NCI-H2081 (cell line): Measurements from ENCODE around the gene KCNQ2.

Experiments used
- DNase-seq, 2 experiments: peaks; one replicate each; lab custom pipeline; 2025; lab: John Stamatoyannopoulos, UW

The KCNQ2 gene

GRCh38 chr20:63434599-63435378 lies 37.7 kb downstream of the KCNQ2 start:
- peak; percentile 45 to 67 for DNase-seq

- DNase-seq, result no peak
These were observed 38.5 kb downstream of the KCNQ2 start for GRCh38 chr20:63433756-63434531.

DNA sequence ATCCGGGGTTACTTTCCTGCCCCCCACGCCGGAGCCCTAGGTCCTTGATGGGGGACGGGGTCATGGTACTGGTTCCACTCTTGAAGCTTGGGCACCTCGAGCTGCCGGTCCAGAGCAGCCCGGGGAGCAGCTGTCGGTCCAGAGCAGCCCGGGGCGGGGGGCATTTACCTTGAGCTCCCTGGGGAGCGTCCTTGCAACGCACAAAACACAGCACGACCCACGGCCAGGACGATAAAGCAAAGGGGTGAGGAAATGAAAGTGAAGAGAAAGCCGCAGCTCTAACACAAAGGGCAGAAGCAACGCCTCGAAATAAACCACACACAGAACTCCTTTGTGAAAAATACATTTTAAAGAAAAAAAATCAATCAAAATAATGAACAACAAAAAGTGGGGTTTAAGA lies 39.1 kb downstream of the KCNQ2 start:
- DNase-seq, result no peak

DNA sequence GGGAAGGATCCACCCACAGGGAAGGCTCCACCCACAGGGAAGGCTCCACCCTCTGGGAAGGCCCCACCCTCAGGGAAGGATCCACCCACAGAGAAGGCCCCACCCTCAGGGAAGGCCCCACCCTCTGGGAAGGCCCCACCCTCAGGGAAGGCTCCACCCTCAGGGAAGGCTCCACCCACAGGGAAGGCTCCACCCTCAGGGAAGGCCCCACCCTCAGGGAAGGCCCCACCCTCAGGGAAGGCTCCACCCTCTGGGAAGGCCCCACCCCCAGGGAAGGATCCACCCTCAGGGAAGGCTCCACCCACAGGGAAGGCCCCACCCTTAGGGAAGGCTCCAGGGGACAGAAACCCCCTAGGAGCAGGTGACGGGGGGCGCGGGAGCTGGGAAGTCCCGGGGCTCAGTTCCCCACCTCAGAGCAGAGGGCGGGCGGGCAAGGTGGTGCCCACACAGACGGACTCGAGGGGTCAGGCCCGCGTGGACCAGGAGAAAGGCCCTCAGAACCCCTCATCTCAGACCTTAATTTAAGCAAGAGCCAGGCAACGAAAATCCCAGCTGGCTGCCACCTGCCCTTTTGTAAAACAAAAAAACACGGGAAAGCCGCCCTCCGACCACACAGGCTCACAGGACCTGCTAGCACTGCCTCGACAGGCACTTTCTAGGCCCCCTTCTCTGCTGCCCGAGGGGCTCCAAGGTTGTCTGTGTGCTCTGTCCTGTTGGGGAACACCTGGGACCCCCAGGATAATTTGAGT lies 39.7 kb downstream of the KCNQ2 start:
- DNase-seq, result no peak

DNA sequence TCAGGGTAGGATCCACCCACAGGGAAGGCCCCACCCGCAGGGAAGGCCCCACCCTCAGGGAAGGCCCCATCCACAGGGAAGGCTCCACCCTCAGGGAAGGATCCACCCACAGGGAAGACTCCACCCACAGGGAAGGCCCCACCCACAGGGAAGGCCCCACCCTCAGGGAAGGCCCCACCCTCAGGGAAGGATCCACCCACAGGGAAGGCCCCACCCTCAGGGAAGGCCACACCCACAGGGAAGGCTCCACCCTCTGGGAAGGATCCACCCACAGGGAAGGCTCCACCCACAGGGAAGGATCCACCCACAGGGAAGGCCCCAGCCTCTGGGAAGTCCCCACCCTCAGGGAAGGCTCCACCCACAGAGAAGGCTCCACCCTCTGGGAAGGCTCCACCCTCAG lies 40.5 kb downstream of the KCNQ2 start:
- no peak for DNase-seq

GRCh38 chr20:63430891-63431290 lies 41.6 kb downstream of the KCNQ2 start:
- DNase-seq, result no peak

DNA sequence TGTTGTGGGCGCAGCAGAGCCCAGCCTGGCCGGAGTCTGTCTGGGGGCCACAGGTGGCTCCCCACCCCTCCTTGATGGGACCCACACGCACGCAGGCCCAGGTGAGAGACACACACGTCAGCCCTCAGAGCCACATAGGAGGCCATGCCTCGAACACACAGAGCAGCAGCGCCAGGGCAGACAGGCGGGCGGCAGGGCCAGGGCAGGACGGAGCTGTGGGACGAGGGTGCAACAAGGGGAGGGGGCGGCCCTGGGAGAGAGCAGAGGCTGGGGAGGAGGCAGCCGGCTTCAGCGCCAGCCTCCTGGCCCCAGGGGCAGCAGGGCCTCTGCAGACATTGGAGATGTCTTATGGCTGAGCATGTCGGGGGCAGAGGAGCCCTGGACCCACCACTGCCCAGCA lies 42.5 kb downstream of the KCNQ2 start:
- no peak for DNase-seq

DNA sequence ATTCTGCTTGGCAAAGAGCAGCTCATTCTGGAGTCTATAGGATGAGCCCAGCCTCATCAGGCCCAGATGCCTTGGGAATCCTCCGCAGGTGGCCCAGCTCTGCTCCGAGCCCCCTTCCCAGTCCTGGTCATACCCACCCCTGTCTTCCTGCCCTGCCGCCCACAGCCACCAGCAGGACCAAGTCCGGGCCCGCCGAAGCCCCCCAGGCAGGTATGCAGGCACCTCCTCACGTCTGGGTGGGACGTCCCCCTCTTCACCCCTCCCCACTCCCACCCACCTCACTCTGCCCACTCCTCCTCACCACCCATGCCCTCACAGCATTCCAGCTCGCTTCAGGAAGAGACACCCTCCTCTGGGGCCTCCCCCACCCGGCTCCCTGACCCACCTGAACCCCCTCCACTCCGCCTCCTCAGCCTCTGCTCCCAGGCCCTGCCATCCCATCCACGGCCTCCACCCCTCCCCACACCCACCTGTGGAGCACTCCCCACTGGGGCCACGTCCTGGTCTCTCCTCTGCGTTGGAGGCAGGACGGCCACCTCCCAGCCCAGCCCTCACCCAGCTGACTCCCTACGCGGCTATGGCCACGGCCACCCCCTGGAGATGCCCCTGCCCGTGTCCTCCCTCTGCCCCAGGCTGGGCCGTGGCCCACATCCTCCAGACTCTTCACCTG lies 43.4 kb downstream of the KCNQ2 start:
- DNase-seq, result no peak

DNA sequence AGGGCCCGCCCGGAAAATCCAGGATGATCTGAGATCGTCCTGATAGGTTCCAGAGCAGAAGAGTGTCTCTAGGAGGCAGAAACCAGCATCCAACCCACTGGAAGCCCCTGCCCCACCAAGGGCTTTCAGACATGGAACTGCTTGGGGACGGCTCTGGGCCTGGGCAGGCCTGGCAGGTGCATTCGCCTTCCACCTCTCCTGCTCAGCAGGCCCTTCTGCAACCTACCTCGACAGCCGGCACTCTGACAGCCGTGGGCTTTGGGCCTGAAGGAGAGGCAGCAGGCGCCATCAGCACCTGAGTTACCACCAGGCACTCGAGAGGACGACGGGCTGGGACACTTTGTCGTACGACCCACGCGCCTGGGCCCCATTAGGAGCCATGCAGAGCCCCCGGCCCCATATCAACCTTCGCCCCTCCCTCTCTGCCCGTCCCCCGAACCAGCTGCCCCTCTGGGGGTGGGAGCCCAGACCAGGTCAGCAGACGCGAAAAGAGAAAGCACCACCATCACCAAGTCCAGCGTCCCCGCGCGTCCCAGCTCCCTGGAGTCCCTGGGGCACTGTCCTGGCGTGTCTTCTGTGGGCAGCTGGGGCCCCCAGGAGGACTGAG lies 44.6 kb downstream of the KCNQ2 start:
- DNase-seq, result no peak

- no peak for DNase-seq
These were observed 45.2 kb downstream of the KCNQ2 start for GRCh38 chr20:63427206-63427605.

DNA sequence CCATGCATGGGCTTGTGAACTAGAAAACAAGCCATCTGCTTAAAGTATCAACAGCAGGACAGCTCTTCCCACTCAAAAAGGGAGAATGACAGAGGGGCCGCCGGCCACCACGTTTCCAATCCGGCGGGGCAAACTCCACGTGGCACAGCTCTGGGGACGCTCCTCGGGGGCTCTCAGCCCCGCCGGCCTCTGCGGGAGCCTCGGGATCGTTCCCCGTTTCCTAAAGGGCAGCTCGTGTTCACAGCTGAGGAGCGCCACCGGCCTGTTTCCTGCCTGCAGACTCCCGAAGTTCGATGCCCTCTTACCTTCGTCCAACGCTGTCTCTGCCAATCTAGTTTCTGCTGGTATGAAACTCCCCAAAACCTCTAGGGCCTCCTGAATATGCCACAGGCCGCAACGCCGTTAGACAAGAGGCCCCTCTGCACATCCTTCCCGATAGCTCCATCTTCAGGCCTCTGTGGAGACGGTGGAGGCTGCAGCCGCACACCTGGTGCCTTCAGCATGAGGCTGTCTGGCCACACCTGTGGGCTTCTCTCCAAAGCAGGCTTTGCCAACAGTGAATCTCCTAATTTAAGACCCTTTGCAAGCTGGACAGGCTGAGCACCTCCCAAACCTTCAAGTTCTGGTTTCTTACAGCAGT lies 46.5 kb downstream of the KCNQ2 start:
- DNase-seq, result peak in 1 of 2 experiments; percentile 26

DNA sequence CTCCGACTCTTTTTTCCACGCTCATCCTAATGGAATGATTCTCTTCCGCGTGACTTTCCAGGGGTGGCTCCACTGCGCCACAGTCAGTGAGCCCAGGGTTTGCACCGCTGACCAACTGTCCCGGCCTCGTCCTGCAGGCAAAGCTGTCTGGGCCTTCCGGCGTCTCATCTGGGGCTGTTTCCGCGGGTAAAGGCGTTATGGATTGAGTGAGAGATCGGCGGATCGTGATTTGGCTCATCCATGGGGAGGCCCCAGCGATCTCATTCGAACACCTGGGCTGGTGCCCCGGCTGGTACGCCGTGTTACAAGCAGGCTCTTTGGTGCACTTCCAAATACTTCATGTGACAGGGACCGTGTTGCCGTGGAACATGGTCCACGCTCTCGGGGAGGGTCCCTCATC lies 47.8 kb downstream of the KCNQ2 start:
- no peak for DNase-seq

GRCh38 chr20:63423751-63424150 lies 48.7 kb downstream of the KCNQ2 start:
- DNase-seq, result no peak

GRCh38 chr20:63422653-63423052 lies 49.8 kb downstream of the KCNQ2 start:
- no peak for DNase-seq

DNA sequence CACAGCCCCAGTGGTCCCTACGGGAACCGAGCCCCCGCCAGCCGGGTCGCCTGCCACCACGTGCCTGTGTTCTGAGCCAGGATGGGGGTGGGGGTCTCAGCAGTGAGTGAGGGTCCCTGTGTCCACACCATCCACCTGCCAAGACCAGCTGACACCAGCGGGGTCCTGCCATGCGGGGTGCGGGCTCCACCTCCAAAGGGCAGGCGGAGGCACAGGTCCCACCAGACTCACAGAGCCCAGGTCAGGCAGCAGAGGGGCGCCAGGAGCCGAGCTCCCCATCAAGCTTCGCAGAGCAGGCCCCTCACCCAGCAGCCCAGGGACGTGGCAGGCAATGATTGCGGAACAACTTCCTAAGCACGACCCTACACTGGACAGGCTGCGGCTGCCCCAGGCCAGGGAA lies 50.5 kb downstream of the KCNQ2 start:
- DNase-seq, result no peak

DNA sequence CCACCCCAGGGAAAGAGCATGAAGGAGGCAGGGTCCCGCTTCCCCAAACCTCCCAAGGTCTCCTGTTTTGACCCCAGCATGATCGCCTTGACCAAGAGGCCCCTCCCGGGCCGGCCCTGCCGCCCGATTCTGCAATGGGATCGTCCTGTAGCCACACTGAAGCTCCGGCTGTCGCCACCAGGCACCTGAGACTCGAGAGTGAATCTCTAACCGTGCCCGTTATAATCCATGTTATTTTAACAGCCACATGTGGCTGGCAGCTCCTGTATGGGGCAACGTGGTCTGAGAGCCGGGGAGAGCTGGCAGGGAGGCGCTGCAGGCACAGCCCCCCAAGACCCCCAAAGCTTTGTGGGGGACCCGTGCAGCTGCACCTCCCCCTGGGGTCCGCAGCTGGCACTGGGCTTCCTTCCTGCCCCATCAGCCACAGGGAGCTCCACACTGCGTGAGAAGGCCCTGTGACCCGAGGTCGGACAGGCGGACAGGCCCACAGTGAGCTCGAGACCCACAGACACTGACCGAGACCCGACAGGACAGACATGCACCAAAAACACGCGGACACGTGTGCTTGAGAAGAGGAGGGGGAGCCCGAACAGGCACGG lies 51.3 kb downstream of the KCNQ2 start:
- no peak for DNase-seq

GRCh38 chr20:63420359-63421093 lies 51.9 kb downstream of the KCNQ2 start:
- DNase-seq, result no peak

DNA sequence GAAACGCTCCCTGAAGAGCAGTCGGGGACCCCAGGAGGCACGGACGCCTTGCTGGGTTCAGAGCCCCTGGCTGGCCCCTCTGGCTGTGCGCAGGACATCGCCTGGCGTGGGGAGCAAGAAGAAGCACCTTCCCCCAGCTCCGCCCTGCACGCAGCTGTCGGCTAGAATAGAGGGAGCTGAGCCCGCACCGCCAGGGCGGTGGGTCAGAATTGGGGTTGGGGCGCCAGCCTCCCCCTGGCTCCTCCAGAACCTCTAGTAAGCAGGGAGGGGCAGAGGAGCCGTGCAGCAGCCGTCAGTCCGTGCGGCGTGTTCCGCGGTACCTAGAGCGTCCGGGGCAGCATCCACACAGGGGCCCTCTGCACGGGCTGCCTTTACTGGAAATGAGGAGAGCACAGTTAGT lies 53.2 kb downstream of the KCNQ2 start:
- DNase-seq, result no peak

- DNase-seq, result no peak
These were observed 53.8 kb downstream of the KCNQ2 start for GRCh38 chr20:63418617-63419016.

- DNase-seq, result no peak
These were observed 54.7 kb downstream of the KCNQ2 start for GRCh38 chr20:63417738-63418120.
